ENCODE measurements around the gene UNC93A. TPM values are rescaled to one million over a fixed set of nuclear protein-coding genes. Genes with fewer than 3 reads are reported as not detected.

The UNC93A gene
- polyA plus RNA-seq, 1 donor from 2014 or later: not detected

- no peaks in the 10 kb centered on the region for H4K20me1 ChIP-seq (ENCODE audit: insufficient read depth)
- H3K9ac ChIP-seq (ENCODE audit: low read length): no peak overlapping the region
- H3F3A ChIP-seq (ENCODE audit: insufficient read depth, low read length, poor library complexity, severe bottlenecking): no peaks in the 10 kb centered on the region
- no peak overlapping the region for H3K27ac ChIP-seq (ENCODE audit: low read length)
- H3K9me3 ChIP-seq (ENCODE audit: low read length): peaks cover 7% of the 10 kb centered on the region
- no peaks in the 10 kb centered on the region for H3K9me2 ChIP-seq (ENCODE audit: insufficient read depth, low read length)
- H3K79me2 ChIP-seq (replicated peaks; ENCODE audit: insufficient read depth, low read length): no peaks in the 10 kb centered on the region
- no peaks in the 10 kb centered on the region for H3K36me3 ChIP-seq (ENCODE audit: insufficient read depth, low read length)
- no peak overlapping the region for H3K4me2 ChIP-seq (ENCODE audit: low read length)
- no peak for TF ChIP-seq EZH2 (IDR thresholded peaks at IDR 0.05; ENCODE audit: borderline replicate concordance, insufficient read depth, low read length, poor library complexity, severe bottlenecking)
- TF ChIP-seq POLR2AphosphoS5 (IDR thresholded peaks at IDR 0.05): no peak
- no peak for TF ChIP-seq SMC3 (conservative IDR thresholded peaks at IDR 0.05; ENCODE audit: poor library complexity)
- TF ChIP-seq RAD21 (conservative IDR thresholded peaks at IDR 0.05): no peak
- no peaks in the 10 kb centered on the region for H3K27me3 ChIP-seq (ENCODE audit: insufficient read depth, low read depth, low read length)
- H3K4me3 ChIP-seq (ENCODE audit: low read length): no peak overlapping the region
- no peak overlapping the region for H2AFZ ChIP-seq (ENCODE audit: low read depth, low read length)
Measured at GRCh38 chr6:167300902-167301777, 10.0 kb downstream of the UNC93A start.

- no peaks in the 10 kb centered on the region for H3K79me2 ChIP-seq (replicated peaks; ENCODE audit: insufficient read depth, low read length)
- H3K27me3 ChIP-seq (ENCODE audit: insufficient read depth, low read depth, low read length): no peaks in the 10 kb centered on the region
- no peak overlapping the region for H3K4me2 ChIP-seq (ENCODE audit: low read length)
- peaks cover 7% of the 10 kb centered on the region for H3K9me3 ChIP-seq (ENCODE audit: low read length)
- no peaks in the 10 kb centered on the region for H3F3A ChIP-seq (ENCODE audit: insufficient read depth, low read length, poor library complexity, severe bottlenecking)
- H4K20me1 ChIP-seq (ENCODE audit: insufficient read depth): no peaks in the 10 kb centered on the region
- TF ChIP-seq TAF1 (IDR thresholded peaks at IDR 0.05; ENCODE audit: low read depth): no peak
- no peak for TF ChIP-seq REST (IDR thresholded peaks at IDR 0.05; ENCODE audit: borderline replicate concordance)
- TF ChIP-seq CTCF (IDR thresholded peaks at IDR 0.05; ENCODE audit: poor library complexity, severe bottlenecking): no peak
- no peak for TF ChIP-seq EP300 (conservative IDR thresholded peaks at IDR 0.05; ENCODE audit: poor library complexity, severe bottlenecking)
- no peak for TF ChIP-seq MXI1 (conservative IDR thresholded peaks at IDR 0.05; ENCODE audit: poor library complexity, severe bottlenecking)
- TF ChIP-seq RAD21 (conservative IDR thresholded peaks at IDR 0.05): no peak
- no peak for TF ChIP-seq POLR2AphosphoS5 (IDR thresholded peaks at IDR 0.05)
- no peak for TF ChIP-seq SMC3 (conservative IDR thresholded peaks at IDR 0.05; ENCODE audit: poor library complexity)
- no peak for TF ChIP-seq EZH2 (IDR thresholded peaks at IDR 0.05; ENCODE audit: borderline replicate concordance, insufficient read depth, low read length, poor library complexity, severe bottlenecking)
- H2AFZ ChIP-seq (ENCODE audit: low read depth, low read length): no peak overlapping the region
- no peaks in the 10 kb centered on the region for H3K36me3 ChIP-seq (ENCODE audit: insufficient read depth, low read length)
- no peak overlapping the region for H3K27ac ChIP-seq (ENCODE audit: low read length)
- H3K9ac ChIP-seq (ENCODE audit: low read length): no peak overlapping the region
- H3K9me2 ChIP-seq (ENCODE audit: insufficient read depth, low read length): no peaks in the 10 kb centered on the region
- H3K4me3 ChIP-seq (ENCODE audit: low read length): no peak overlapping the region
Measured at GRCh38 chr6:167302074-167302473, 11.0 kb downstream of the UNC93A start.

Measured in neural cell (in vitro differentiated cells).